Effector CD8-positive, alpha-beta T cell (primary cell): ENCODE results near the gene STAG1.
"Not testable (repeated sequence)": the region's sequence is repeated elsewhere in the genome, so short reads cannot be mapped to it uniquely, and the experiment has no call there.

Source experiments
- DNase-seq: peaks from one replicate; lab custom pipeline; 2025; lab: John Stamatoyannopoulos, UW

The STAG1 gene

GRCh38 chr3:136703429-136703828 is 48.7 kb downstream of the STAG1 start:
- no peak for DNase-seq

DNA sequence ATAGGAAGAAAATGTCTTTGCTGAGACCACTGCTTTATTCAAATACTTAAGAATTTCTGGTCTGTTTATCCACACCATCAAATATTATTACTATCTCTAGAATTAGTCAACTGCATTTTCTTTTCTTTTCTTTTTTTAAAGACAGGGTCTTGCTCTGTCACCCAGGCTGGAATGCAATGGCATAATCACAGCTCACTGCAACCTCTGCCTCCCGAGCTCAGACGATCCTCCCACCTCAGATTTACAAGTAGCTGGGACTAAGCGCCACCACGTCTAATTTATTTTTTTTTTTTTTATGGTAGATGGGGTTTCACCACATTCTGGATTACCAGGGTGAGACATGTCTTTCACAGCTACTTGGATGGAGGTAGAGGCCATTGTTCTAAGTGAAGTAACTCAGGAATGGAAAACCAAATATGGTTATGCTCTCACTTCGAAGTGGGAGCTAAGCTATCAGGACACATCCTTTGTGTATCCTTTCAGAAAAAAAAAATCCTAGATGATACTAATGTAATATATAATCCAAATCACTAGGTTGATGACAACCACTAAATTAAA is 52.8 kb downstream of the STAG1 start:
- no peak for DNase-seq

GRCh38 chr3:136698361-136698760 is 53.8 kb downstream of the STAG1 start:
- DNase-seq, result no peak

- DNase-seq, result no peak
Measured at GRCh38 chr3:136696797-136697196, 55.4 kb downstream of the STAG1 start.

DNA sequence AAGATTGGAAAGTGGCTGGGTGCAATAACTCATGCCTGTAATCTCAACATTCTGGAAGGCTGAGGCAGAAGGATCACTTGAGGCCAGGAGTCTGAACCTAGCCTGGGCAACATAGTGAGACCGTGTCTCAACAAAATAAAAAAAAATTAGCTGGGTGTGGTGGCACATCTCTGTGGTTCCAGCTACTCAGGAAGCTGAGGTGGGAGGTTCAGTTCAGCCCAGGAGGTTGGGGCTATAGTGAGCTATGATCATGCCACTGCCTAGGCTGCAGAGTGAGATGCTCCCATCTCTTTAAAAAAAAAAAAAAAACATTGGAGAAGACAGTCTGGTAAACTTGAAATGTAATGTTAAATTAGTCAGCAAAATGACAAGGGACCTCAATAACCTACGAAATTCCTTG is 57.9 kb downstream of the STAG1 start:
- DNase-seq, result no peak

GRCh38 chr3:136690599-136690998 is 61.6 kb downstream of the STAG1 start:
- DNase-seq, result no peak

DNA sequence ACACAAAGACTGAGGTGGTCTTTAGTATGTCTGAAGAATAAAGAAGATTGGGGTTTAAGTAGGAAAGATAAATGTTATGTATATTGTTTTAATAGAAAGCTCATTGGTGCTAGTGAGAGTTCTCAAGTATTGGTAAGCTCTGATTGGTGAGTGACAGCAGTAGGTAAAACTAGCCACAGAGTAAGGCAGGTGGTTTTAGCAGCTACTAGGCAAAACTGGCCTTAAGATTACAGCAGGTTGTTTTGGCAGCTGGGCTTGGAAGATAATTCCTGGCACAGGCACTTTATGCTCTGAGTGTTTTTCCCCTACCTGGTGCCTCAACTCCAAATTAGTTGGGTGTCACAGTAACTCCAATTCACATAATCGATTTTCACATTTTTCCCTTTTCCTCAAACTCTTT is 66.3 kb downstream of the STAG1 start:
- no peak for DNase-seq

- DNase-seq, result no peak
Measured at GRCh38 chr3:136682740-136683312, 69.4 kb downstream of the STAG1 start.

GRCh38 chr3:136678981-136679380 is 73.2 kb downstream of the STAG1 start:
- no peak for DNase-seq

DNA sequence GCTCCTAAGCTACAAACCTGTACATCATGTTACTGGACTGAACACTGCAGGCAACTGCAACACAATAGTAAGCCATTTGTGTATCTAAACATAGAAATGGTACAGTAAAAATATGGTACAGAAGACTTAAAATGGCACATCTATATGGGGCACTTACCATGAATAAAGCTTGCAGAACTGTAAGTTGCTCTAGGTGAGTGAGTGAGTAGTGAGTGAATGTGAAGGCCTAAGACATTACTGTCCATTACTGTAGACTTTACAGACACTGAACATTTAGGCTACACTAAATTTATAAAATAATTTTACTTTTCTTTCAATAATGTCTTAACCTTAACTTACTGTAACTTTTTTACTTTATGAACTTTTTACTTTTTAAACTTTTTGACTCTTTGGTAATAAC is 76.2 kb downstream of the STAG1 start:
- no peak for DNase-seq

DNA sequence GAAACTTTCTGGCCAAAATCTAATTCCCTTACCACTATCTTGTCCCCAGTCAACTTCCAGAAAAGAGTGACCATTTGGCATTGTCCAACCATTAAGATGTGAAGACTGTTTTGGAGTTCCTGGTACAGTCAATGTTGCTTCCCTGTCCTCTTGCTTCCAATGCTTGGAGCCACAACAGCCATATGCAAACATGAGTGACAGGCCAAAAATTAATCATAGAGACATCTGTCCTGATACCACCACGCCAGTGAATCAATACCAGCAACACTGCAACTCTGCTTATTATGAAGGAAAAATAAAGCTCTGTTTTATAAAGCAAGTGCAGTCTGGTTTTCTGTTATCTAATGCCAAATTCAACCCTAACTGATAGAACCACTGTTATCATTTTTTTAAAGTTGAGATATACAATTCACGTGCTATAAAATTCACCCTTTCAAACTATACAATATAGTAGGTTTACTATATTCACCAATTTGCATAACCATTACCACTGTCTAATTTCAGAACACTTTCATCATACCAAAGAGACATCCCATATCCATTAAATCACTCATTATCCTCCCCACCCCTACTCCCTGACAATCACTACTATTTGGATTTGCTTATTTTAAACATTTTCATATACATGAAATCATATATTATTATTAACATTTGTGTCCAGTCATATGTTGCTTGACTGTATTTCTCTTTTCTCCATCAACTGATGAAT is 76.9 kb downstream of the STAG1 start:
- no peak for DNase-seq

- no peak for DNase-seq
Measured at GRCh38 chr3:136672457-136672856, 79.7 kb downstream of the STAG1 start.

DNA sequence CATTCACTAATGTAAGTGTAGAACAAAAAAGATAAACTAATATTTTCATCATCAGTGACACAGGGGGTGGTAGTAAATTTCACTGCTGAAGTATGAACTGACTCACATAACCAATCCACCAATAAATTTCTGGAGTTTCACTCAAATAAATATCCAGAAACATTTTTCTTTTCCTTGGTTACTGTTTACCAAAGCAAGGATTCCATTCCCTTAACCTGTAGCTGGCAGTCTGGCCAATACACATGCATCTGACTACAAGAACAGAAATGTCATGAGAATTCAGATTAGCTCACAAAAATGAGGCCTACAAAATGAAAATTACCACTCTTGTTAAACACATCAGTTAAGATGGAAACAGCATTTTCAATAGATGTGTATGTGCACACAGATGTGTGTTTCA is 80.3 kb downstream of the STAG1 start:
- no peak for DNase-seq

DNA sequence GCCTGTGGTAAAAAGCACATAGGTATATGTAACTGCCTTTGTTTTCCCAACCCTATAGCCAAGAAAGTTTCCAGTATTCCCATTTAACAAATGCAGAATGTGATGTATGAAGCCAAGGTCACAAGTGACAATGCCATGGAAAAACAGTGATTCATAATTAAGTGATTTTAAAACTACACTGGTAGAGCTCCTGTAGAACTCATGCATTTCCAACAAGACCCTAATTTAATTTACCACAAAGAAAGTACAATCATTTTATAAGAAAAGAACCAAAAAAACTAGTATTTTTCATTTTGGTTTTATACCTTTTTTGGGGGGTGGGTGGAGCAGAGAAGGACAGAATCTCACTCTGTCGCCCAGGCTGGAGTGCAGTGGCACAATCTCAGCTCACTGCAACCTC is 82.0 kb downstream of the STAG1 start:
- no peak for DNase-seq

DNA sequence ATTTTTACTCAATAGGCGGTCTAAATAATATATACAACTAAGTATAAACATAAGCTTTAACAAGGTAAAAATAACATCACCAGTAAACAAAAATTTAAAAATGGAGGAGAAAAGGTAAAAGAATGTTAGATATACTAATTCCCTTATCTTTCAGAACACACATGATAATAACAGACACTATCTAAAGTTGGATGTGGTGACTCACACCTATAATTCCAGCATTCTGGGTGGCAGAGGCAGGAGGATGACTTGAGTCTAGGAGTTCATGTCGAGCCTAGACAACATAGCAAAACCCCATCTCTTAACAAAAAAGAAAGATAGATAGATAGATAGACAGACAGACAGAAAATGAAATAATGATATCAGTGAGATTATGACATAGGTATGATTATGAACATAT is 85.1 kb downstream of the STAG1 start:
- no peak for DNase-seq

DNA sequence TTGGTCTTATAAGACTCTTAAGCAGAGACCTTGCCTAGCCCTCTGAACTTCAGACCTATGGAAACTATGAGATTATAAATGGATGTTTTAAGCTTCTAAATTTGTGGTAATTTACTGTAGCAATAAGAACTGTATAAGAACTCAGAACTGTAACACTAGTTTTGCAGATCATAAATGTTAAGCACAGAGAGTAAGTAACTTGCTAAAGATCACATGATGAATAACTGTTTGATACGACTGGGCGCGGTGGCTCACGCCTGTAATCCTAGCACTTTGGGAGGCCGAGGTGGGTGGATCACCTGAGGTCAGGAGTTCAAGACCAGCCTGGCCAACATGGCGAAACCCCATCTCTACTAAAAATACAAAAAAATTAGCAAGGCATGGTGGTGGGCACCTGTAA is 85.9 kb downstream of the STAG1 start:
- not testable (repeated sequence) for DNase-seq

- no peak for DNase-seq
Measured at GRCh38 chr3:136664771-136665170, 87.4 kb downstream of the STAG1 start.

DNA sequence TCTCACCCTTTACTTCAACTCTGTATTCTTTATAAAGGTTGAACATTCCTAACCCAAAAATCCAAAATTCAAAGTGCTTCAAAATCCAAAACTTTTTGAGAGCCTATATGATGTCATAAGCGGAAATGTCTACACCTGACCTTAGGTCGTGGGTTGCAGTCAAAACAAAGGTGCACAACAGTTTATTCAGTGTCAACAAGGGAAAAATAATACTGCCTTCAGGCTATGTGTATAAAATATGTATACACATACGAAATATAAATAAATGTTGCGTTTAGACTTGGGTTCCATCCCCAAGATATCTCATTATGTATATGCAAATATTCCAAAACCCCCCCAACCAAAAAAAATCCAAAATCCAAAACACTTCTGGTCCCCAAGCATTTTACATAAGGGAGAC is 90.9 kb downstream of the STAG1 start:
- no peak for DNase-seq

GRCh38 chr3:136658946-136659682 is 93.1 kb downstream of the STAG1 start:
- no peak for DNase-seq

DNA sequence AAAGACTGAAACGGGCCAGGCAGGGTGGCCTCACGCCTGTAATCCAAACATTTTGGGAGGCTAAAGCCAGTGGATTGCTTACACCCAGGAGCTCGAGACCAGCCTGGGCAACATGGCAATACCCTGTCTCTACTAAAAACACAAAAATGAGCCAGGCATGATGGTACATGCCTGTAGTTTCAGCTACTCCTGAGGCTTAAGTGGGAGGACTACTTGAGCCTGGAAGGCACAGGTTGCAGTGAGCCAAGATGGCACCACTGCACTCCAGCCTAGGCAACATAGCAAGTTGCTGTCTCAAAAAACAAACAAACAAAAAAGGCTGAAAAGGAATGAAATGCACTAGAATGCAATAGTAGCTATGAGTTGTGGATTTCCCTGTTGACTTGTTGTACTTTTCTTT is 94.7 kb downstream of the STAG1 start:
- DNase-seq, result no peak

GRCh38 chr3:136653628-136654027 is 98.5 kb downstream of the STAG1 start:
- no peak for DNase-seq

DNA sequence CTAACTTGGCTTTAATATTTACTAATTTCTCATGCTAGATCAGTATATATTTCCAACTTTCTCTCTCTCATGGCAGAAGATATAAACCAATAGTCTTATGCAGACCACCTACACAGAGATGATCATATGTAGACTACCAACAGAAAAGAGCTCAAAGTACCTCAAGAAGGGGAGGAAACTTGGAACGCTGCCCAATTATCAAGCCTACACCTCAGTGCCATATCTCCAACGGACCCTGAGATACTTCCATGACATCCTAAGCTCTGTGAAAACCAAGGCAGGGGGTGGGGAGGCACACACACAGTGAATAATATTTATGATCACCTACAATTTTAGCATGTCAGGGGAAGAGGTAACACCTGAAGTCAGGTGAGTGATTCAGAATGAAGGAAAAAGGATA is 100.6 kb downstream of the STAG1 start:
- DNase-seq, result no peak

DNA sequence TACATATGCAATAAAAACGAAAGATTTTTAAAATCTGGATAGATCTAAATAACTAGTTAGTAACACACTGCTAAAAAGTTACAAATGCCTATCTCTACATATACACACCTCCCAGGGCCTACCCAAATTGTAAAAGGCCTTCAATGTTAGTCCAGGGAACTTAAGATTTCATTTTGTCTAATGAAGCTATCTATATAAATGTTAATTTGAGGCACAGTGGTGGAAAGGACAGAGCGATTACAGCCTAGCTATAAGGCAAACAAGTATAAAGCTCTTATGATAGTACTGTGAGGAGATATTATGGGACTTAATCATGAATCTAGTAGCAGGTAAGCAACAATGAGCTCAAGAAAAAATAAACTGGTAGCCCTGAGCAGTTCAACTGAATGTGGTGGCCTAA is 101.7 kb downstream of the STAG1 start:
- no peak for DNase-seq
